Stimulated activated CD8-positive, alpha-beta memory T cell treated with anti-CD3 and anti-CD28 coated beads, Interleukin-7, amount 100 ng/mL, for 48 hours (primary cell): Measurements from ENCODE around the gene ST3GAL5.

Experiments
- DNase-seq, 2 donors: peaks; one replicate each; pipeline ENCODE4 v3.0.0-alpha.2; 2020; ENCODE audit warnings: low read depth in 1 of 2; ENCODE audit errors: extremely low read depth in 1 of 2

ST3GAL5 gene

DNA sequence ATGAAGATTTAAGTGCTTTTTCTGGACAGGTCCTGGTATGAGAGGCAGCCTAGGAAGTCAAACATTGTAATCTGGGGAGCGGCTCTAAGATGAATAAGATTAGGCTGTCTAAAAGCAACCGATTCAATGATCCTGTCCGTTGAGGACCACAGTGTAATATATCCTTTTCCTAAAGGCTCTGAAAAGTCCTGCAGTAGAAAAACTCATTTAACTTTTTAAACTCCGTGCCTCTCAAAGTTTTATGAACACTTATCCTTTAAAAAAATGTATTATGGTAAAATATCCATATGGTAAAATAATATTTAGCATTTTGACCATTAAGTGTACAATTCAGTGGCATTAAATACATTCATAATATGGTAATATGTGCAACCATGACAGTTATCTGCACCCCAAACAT lies 95.2 kb downstream of the ST3GAL5 start:
- DNase-seq, result no peak

DNA sequence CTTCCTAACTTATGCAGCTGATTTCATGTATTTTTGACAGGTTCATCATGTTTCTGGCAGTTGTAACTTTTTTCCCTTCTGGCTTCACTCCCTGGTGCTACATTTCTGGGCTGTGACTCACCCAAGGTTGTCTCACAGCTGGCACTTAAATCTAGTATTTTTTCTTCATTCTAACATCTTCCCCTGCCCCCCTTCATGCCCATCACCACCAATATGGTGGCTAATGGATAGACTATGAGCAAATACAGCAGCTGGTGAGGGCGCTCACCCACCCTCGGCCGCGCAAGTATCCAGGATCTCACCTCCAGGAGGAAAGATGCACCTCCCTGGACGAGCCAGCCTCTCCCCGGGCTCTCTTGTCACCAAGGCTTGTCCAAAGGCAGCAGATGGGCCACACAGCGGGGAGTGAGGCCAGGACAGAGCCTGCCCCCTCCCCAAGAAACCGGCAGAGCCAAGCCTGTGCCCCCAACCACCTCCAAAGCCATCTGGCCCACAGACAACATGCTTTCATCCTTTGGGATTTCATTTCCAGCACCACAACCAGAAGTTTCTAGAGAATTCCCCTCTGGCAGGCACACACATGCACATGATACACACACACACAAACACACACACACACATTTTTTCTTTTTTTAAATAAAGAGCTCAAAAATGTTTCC lies 95.9 kb downstream of the ST3GAL5 start:
- no peak for DNase-seq

DNA sequence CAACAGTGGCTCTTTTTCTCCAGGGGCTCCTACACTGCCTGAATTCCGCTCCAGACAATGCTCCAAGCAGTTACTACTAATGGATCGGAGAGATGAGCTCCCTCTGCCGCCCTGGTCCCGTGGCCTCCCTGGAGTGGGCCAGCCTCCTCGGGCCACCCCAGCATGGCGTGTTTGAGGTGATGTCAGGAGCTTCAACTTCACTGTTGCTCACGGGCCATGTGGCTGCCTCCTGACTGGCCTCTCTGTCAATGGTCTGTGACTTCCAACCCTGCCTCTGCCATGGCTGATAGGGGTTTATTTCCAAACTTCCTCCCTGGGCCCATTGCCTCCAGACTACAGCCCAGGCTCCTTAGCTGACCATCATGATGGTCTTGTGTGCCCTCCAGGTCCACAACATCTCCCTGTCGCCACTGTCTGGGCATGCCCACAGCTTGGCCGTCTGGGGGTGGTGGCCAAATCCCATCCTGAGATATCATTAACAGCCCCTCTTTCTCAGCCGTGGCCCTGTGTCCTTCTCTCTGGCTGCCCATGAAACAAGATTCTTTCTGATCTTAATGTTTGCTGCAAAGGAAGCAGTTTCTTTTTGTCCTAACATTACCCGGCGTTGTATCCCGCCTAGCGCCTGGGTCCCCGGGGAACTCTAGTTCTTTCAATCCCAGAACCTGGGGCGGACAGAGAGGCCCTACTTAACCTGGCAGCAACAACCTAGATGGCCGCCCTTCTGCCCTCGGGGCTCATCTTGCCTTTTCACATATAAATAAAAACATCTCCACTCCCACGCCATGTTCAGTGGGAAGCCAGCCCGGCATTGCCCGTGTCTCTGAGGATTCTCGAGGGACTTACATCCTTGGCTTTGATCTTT lies 96.9 kb downstream of the ST3GAL5 start:
- DNase-seq, result no peak

DNA sequence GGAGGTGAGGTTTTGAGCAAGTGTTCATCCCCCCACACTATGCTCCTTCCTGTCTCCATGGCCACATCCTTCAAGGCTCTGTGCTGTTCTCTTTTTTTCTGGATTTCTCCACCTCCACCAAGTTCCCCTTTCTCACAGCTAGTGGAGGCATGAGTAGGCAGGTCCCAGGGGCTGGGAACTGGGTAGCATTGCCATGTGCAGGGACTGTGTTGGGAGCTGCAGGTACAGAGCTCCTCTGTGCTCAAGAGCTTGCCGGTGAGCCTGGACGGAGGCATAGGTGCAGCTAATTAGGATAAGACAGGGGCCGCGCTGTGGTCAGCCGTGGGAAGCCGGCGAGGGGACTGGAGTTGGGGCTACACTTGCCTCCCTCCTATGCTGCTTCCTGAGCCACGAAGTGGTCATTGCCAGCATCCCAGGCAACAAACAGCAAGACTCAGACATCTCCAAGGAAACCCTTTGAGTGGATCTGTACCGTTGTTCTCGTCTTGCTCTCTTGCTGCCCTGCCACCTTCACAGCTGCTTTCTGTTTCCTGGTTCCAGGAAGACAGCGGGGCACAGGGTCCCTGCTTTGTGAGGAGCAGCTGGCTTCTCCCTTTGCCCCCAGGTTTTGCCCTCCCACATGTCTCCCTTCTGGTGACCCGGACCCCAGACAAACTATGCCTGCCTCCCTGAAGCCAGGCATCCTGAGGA lies 98.1 kb downstream of the ST3GAL5 start:
- DNase-seq, result no peak

DNA sequence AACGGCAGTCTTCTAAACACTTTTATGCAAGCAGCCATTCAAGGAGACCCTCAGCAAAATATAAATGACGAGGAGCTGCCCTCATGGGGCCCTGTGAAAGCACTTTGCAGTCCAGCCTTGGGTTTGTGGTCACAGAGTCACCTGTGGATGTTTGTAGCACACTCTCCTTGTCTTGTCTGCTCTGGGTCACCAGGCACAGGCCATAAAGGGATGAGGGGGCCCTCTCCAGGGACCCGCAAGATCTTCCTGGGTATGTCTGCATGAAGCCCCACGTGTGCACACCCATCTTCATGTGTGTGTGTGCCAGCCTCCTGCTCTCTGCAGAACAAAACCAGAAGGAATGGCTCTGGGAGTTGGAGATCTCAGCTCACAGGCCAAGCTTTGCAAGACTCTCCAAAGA lies 98.8 kb downstream of the ST3GAL5 start:
- no peak for DNase-seq

DNA sequence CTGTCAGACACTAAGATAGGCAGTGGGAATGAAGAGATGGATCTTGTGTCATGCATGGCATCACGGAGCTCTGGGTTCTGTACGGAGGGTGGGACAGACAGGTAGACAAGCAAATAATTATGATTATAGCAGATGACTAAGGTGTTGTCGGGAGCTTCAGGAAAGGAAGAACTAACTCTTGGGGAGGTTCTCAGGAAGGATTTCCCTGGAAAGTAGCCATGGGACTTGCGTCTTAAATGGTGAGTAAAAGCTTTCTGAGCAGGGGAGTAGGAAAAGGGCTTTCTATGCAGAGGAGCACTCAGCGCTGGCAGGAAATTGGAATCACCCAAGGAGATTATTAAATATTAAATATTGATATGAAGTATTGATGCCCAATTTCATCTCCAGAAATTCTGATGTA lies 99.5 kb downstream of the ST3GAL5 start:
- DNase-seq, result no peak

DNA sequence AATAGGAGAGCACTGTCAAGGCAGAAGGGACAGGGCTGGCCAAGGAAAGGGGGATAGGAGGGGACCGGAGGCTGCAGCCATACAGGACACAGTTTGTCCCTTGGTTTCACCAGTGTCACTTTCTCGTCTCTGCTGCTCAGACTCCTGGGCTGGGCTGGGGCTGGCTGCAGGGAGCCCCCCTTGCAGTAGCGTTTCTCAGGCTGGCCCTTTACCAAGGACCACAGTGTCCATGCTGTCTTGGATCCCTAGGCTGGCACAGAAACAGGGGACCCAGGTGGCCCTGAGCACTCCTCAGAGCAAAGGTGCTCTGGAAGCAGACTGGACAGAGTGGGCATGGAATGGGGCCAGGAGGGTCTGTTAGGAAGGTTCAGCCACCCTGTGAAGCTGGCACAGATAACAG lies 100.2 kb downstream of the ST3GAL5 start:
- DNase-seq, result no peak

DNA sequence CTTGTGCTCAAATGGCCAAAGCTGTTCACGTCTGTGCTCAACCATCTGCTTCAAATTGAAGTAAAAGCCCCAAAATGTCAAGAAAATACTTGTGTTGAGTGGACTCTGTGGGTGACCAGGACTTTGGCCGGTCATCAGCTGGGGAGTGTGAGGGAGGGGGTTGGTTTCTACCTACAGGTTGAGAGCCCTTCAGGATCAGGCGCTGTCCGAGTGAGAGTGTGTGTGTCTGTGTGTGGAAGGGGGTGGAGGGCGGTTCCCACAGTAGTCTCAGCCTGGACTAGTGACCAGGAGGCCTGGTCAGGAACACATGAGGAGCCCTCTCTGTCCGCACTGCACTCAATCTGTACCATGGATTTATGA lies 100.8 kb downstream of the ST3GAL5 start:
- DNase-seq, result no peak

DNA sequence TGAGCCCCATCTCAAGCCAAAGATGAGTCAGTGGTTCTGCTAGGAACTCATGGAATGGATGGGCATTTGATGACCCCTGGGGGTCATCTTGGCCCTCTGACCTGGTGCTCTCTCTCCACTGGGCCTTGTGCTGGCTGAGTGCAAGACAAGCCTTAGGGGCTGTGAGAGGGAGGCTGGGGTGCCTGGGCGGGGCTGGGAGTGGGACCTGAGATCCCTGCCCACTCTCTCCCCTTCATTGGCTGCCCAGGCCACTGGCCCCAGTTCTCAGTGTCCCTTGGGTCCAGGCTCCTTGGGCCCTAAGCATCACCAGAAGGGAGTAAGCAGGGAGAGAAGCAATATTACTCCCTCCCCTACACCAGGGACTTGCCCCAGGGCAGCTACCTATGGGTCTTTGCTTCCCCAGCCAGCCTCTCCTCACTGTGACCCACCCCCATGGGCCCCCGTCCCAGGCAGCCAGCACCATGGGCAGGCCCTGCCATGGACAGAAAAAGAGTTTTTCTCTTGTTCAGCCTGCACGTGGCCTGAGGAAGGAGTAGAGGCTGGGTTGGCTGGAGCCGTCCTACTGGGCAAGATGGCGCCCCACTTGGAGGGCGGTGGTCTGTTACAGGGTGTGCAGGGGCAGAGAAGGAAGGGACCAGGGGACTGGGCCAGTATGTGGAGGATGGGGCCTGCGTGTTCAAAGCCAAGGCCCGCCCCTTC lies 101.4 kb downstream of the ST3GAL5 start:
- DNase-seq, result no peak
